Islet of Langerhans (tissue), 1 donor: Measurements from ENCODE around the gene RSPH10B2.
"Not testable (repeated sequence)": the region's sequence is repeated elsewhere in the genome, so short reads cannot be mapped to it uniquely, and the experiment has no call there.

Experiments
- FAIRE-seq: peaks from one replicate; lab custom pipeline; 2011; peaks lifted over from hg19 to GRCh38; lab: Jason Lieb, UNC

RSPH10B2 gene

GRCh38 chr7:6753964-6754363, at the start of gene RSPH10B2:
Gene RSPH10B2, plus strand, starts transcription at chr7:6754103. Its CDS starts 3,575 bp downstream, at chr7:6757678.
- not testable (repeated sequence) for FAIRE-seq

GRCh38 chr7:6705959-6706665, 47.8 kb upstream of the RSPH10B2 start:
- FAIRE-seq, result no peak

DNA sequence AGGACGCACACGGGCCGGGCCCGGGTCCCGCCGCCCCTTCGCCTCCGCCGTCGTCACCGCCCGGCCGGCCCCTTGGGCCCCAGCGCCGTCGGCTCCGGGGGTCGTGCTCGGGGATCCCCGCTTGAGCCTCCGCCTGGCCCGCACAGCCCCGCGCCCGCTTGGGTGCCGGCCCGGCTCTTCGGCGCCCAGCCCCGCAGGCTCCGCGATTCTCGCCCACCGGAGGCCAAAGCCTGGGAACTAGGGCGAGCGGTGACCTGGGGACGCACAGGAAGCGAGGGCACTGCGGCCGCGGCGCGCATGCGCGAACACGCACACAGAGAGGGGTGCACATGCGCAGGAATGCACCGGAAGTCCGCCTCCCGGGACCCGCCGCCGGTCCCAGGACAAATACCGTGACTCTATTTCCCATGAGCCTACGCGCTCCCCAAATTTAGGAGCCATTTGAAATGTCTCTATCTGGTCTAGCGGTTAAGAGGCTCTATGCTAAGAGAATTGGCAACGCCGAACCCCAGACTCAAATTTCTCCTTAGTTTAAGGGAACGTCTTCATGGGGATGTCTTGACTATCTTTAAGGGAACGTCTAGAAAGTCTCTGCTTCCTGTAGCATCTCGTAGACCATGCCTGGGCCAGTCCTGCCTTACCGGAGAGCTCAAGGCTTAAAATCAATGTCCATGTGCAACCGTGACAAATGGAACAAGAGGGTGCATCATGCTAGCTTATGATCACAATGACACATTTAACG, 47.1 kb upstream of the RSPH10B2 start, which contains the start of gene ZNF12:
ZNF12 (minus strand) TSS at position 282 of the 742 bp plus-strand sequence. CDS start 1,774 bp downstream, outside the sequence.
- no peak for FAIRE-seq

DNA sequence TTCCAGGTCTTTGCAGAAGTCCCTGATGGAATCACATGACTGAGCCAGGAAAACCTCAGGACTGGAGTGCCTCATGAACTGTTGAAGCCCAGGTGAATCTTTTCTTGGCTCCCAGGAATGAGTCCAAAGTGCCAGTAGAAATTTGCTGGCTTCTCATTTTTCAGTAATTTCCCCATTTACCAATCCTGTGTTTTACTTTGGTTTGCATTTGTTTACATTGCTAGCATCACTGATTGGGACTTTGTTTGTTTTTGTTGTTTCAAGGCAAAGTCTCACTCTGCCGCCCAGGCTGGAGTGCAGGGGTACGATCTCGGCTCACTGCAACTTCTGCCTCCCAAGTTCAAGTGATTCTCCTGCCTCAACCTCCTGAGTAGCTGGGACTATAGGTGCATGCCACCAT, 45.6 kb upstream of the RSPH10B2 start:
- no peak for FAIRE-seq

DNA sequence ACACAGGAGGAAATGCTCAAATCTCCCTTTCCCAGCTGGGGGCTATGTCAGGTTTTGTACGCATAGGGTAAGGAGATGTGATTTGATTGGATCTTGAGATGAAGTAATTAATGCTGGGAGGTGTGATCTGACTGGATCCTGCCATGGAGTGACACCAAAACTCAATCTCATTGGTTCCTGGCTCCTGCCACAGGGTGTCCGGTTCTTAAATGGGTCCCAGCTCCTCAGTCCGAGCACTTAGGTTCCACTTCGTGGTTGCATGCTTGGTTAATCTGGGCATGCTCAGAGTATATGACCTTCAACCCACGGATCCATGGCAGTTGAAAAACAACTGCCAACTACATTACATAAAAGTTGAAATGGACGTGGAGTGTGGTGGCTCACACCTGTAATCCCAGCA, 44.1 kb upstream of the RSPH10B2 start:
- FAIRE-seq, result no peak

- FAIRE-seq, result no peak
These were observed 39.5 kb upstream of the RSPH10B2 start for GRCh38 chr7:6714360-6714759.

DNA sequence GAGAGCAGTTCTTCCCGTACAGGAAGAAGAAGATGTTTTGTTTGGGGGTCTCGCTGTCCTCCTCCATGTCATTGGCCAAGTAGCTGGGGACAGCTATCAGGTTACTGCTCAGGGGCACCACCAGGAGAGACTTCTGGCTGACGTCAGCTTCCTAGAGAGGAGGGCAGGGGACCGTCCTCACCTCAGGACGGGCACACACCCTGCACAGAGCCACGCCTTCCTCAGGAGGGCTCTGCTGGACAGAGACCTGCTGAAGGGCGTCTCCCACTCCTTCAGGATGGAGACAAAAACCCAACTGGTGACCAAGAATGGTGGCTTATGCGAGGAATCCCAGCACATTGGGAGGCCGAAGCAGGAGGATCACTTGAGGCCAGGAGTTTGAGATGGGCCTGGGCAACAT, 38.0 kb upstream of the RSPH10B2 start:
- FAIRE-seq, result not testable (repeated sequence)

DNA sequence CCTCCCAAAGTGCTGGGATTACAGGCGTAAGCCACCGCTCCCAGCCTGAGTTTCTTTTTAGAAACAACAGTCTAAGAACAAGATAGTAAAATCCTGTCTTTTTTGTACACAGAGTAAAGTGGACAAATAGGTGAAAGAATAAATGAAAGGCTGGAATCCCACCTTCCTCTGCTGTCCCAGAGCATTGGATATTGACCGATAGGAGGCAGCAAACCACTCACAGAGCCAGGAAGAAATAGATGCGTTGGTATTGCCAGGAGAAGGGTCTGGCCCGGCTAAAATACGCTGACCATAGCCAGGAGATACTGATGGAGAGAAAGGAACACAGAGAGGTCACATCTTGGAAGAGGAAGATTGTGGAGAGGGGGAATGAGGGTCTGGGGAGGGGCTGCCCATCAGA, 35.8 kb upstream of the RSPH10B2 start:
- FAIRE-seq, result no peak

GRCh38 chr7:6724351-6724750, 29.6 kb upstream of the RSPH10B2 start:
- not testable (repeated sequence) for FAIRE-seq

DNA sequence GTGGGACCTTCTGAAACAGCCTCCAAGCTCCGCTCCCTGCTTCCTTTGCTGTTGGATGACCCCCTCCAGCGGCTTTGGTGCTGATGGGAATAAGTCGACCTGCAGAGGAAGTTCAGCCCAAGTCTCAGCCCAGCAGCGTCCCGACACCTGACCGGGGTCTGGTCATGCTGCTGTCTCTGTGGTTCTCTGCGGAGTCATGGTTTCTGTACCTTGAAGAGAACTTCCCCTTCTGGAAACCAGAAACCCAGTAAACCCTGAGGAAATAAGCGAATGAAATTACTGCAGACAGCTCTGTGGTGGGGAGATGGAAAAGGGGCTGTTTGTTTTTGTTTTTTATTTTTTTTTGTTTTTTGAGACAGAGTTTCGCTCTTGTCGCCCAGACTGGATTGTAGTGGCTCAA, 28.9 kb upstream of the RSPH10B2 start:
- no peak for FAIRE-seq

- FAIRE-seq, result not testable (repeated sequence)
These were observed 27.6 kb upstream of the RSPH10B2 start for GRCh38 chr7:6726341-6726740.

DNA sequence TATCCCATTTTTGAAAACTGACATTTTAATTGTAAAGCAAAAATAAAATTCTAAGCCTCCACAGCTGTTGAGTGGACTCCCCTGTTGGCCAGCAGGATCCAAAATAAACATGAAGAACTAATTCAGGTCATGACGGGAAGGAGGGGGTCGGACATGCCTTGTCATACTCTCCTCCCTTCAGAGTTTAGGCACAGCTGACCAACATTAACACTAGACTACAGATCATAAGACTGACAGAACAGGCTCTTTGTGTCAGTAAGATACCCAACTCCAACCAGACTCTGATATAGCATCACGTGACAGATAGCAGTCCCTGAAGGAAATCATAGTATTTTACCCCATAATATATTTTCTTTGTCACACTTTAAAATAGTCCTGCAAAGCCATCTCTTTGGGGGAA, 26.2 kb upstream of the RSPH10B2 start:
- FAIRE-seq, result no peak

GRCh38 chr7:6728893-6729491, 24.9 kb upstream of the RSPH10B2 start:
- not testable (repeated sequence) for FAIRE-seq

GRCh38 chr7:6729492-6730342, 24.2 kb upstream of the RSPH10B2 start:
- no peak for FAIRE-seq

DNA sequence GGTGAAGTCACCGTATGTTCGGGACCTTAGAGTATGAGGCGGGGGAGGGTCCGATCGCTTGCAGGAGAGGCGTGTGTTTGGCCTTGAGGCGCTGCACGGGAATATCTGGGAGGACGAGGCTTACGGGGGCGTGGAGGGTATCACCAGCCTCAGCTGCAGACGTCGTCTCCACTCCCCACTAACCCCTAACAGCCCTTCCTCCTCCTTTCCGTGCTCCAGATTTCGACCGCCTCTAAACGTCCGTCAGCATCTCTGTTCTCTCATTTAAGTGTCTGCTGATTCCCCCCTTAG, 23.6 kb upstream of the RSPH10B2 start:
- no peak for FAIRE-seq

DNA sequence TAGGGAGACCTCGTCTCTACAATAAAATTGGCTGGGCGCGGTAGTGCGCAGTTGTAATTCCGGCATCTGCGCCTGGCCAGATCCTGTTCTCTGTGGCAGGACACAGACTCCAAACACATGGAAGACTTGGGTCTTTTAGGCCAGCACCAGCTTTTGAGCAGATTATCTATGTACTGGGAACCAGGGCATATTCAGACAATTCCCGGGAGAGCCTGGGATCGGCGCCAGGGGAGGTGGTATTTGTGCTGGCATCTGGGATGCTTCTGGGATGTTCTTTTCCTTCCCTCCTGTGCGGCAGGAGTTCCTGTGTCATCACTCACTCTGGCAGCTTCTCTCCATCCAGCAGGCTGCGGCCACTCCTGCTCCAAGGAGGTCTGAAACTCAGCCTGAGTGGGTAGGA, 15.5 kb upstream of the RSPH10B2 start:
- not testable (repeated sequence) for FAIRE-seq

GRCh38 chr7:6744410-6745100, 9.3 kb upstream of the RSPH10B2 start:
- not testable (repeated sequence) for FAIRE-seq

DNA sequence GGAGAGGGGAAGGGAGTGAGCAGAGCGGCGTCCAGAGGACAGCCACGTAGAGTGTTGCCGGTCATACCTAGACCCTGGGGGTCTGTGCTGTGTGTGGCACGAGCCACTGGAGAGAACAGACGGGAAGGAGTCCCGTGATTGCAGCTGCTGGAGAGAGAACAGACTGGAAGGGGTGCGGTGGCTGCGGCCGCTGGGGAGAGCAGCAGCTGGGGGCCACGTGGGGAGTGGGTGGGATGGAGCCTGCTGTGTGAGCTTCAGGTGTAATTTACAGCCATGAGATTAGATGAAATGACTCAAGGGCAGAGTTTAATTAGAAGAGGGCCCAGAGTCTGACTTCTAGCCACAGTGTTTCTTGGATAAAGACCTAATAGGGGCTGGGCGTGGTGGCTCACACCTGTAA, 4.6 kb upstream of the RSPH10B2 start:
- FAIRE-seq, result not testable (repeated sequence)

- FAIRE-seq, result not testable (repeated sequence)
These were observed 3.7 kb upstream of the RSPH10B2 start for GRCh38 chr7:6750173-6750572.

DNA sequence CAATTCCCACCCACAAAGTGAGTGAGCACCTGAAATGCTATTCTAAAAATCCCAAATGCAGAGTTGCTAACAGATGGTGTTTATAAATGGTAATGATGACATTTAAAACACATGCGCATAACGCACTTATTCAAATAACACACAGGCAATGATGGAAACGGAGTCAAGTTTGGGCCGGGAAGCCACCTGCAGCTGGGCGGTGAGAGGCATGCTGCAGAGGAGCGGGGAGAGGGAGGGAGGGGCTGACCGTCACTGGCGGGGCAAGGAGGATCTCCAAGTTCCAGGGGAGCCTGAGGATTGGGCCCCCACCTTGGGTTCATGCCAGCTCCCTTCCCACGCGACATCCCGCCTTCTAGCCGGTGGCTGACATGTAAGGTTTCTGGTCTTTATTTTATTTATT, 7.3 kb downstream of the RSPH10B2 start:
- not testable (repeated sequence) for FAIRE-seq

GRCh38 chr7:6781581-6781980, 27.7 kb downstream of the RSPH10B2 start:
- FAIRE-seq, result not testable (repeated sequence)

GRCh38 chr7:6789353-6789752, 35.5 kb downstream of the RSPH10B2 start:
- FAIRE-seq, result not testable (repeated sequence)
